Left ventricle myocardium superior (tissue), 1 donor: Measurements from ENCODE around the gene ATXN1. TPM values are rescaled to one million over a fixed set of nuclear protein-coding genes. Genes with fewer than 3 reads are reported as not detected.
A peak's percentile ranks its signal among the peaks of the same experiment; 100 is the strongest.
"Not testable (repeated sequence)": the region's sequence is repeated elsewhere in the genome, so short reads cannot be mapped to it uniquely, and the experiment has no call there.

ENCODE experiments used
- ATAC-seq: fragments of 200-7000 bp; cut with Tn5 transposase; one replicate; pipeline ENCODE4 v1.9.1; 2020; ENCODE audit warnings: mild to moderate bottlenecking, moderate library complexity
- DNase-seq: peaks from one replicate; pipeline ENCODE4 v3.0.0-alpha.2; 2020
- intact Hi-C: fragments of 100-400 bp; cut with micrococcal nuclease; formaldehyde crosslinking; loops from one replicate; pipeline ENCODE4 v1.11.0; 2022
- total RNA-seq: library from RNA; stranded (reverse); fragmentation: NEBNext Ultra II Directional; extraction: Animal tissue kit (Norgen Biotek cat#: 25700); gene quantifications from one replicate; pipeline ENCODE4 v1.2.1, GENCODE V29; 2021
- donor health status: DM: no; HTN: yes; CAD: no; lungs with severe emphysema.

Gene ATXN1
- total RNA-seq, 1 donor from 2014 or later: 45.2 TPM

- ATAC-seq, DNase-seq: not testable (repeated sequence)
- intact Hi-C loops: loop anchor here (2.0 kb wide), 1 partner anchor 74 kb away; no protein-coding TSS in a partner anchor
Measured at GRCh38 chr6:16406538-16406937, 354.7 kb downstream of the ATXN1 start.

- no peak for DNase-seq
- no peak for ATAC-seq
- intact Hi-C loops: no loop called here
Measured at GRCh38 chr6:16405375-16405774, 355.9 kb downstream of the ATXN1 start.

GRCh38 chr6:16404456-16404855 is 356.8 kb downstream of the ATXN1 start:
- intact Hi-C loops: no loop called here

GRCh38 chr6:16403831-16404230 is 357.4 kb downstream of the ATXN1 start:
- intact Hi-C loops: no loop called here
- ATAC-seq (no peak), DNase-seq (no peak)

More at GRCh38 chr6:16404456-16404855, 356.8 kb downstream of the ATXN1 start:
- no peak for ATAC-seq
- DNase-seq: no peak

- DNase-seq (no peak), ATAC-seq (no peak)
- intact Hi-C loops: no loop called here
Measured at GRCh38 chr6:16402581-16402900, 358.7 kb downstream of the ATXN1 start.

- intact Hi-C loops: no loop called here
- ATAC-seq (no peak), DNase-seq (no peak)
Measured at GRCh38 chr6:16400248-16400760, 361.0 kb downstream of the ATXN1 start.

GRCh38 chr6:16399695-16400094 is 361.6 kb downstream of the ATXN1 start:
- DNase-seq: no peak
- intact Hi-C loops: no loop called here
- no peak for ATAC-seq

- DNase-seq (no peak), ATAC-seq (no peak)
- intact Hi-C loops: no loop called here
Measured at GRCh38 chr6:16399158-16399557, 362.1 kb downstream of the ATXN1 start.

- DNase-seq: no peak
- intact Hi-C loops: no loop called here
- ATAC-seq: no peak
Measured at GRCh38 chr6:16398587-16398986, 362.7 kb downstream of the ATXN1 start.

GRCh38 chr6:16397623-16398022 is 363.6 kb downstream of the ATXN1 start:
- no peak for DNase-seq
- intact Hi-C loops: no loop called here
- ATAC-seq: no peak

GRCh38 chr6:16396497-16397319 is 364.6 kb downstream of the ATXN1 start:
- no peak for ATAC-seq
- intact Hi-C loops: no loop called here
- no peak for DNase-seq

GRCh38 chr6:16394632-16395031 is 366.6 kb downstream of the ATXN1 start:
- intact Hi-C loops: no loop called here
- DNase-seq (no peak), ATAC-seq (no peak)

- intact Hi-C loops: no loop called here
Measured at GRCh38 chr6:16393326-16393725, 367.9 kb downstream of the ATXN1 start.

GRCh38 chr6:16392010-16392409 is 369.2 kb downstream of the ATXN1 start:
- intact Hi-C loops: no loop called here

More at GRCh38 chr6:16393326-16393725, 367.9 kb downstream of the ATXN1 start:
- DNase-seq (no peak), ATAC-seq (no peak)

GRCh38 chr6:16391451-16391912 is 369.8 kb downstream of the ATXN1 start:
- DNase-seq: no peak
- ATAC-seq: peak; percentile 29
- intact Hi-C loops: no loop called here

More at GRCh38 chr6:16392010-16392409, 369.2 kb downstream of the ATXN1 start:
- ATAC-seq: peak; percentile 86
- DNase-seq: peak; percentile 38

- intact Hi-C loops, ATAC-seq, DNase-seq: not testable (repeated sequence)
Measured at GRCh38 chr6:16390909-16391450, 370.3 kb downstream of the ATXN1 start.

GRCh38 chr6:16389642-16390041 is 371.6 kb downstream of the ATXN1 start:
- DNase-seq: no peak
- intact Hi-C loops: no loop called here
- ATAC-seq: no peak

- DNase-seq: no peak
- intact Hi-C loops: no loop called here
- no peak for ATAC-seq
Measured at GRCh38 chr6:16388488-16388887, 372.8 kb downstream of the ATXN1 start.

GRCh38 chr6:16386057-16386456 is 375.2 kb downstream of the ATXN1 start:
- intact Hi-C loops: no loop called here
- DNase-seq (no peak), ATAC-seq (no peak)

- DNase-seq (no peak), ATAC-seq (peak; percentile 41)
- intact Hi-C loops: no loop called here
Measured at GRCh38 chr6:16383607-16384206, 377.6 kb downstream of the ATXN1 start.
